ENCODE data around the gene DNAAF3. TPM values are rescaled to one million over a fixed set of nuclear protein-coding genes. Genes with fewer than 3 reads are reported as not detected.

The DNAAF3 gene
- total and polyA plus RNA-seq, 9 donors: 0.16 to 34.8 (median 1.0) TPM; not detected in 2

DNA sequence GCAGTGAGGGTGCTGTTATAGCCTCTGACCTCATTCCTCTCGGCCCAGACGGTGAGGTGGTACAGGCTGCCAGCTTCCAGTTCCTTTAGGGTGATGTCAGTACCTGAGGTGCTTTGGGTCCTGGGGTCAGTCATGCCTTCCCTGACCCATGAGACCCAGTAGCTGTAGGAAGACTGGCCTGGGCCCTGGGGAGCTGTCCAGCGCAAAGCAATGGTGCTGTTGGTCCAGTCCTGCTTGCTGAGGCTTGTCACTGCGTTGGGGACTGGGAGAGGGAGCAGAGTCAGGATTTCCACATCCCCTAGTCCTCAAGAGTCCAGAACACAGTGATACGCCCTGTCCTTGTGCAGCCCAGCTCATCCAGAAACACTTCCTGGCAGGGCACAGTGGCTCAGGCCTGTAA is 32.2 kb upstream of the DNAAF3 start:
- H3K27me3 ChIP-seq: no peaks in the 10 kb centered on the region
- no peaks in the 10 kb centered on the region for H3K4me1 ChIP-seq (ENCODE audit: insufficient read depth)
- DNase-seq: no peak
- H3K4me3 ChIP-seq: no peak overlapping the region
- TF ChIP-seq POLR2A (IDR thresholded peaks at IDR 0.05) (no peak), EP300 (IDR thresholded peaks at IDR 0.05) (no peak)
- TF ChIP-seq, protein P1, sequence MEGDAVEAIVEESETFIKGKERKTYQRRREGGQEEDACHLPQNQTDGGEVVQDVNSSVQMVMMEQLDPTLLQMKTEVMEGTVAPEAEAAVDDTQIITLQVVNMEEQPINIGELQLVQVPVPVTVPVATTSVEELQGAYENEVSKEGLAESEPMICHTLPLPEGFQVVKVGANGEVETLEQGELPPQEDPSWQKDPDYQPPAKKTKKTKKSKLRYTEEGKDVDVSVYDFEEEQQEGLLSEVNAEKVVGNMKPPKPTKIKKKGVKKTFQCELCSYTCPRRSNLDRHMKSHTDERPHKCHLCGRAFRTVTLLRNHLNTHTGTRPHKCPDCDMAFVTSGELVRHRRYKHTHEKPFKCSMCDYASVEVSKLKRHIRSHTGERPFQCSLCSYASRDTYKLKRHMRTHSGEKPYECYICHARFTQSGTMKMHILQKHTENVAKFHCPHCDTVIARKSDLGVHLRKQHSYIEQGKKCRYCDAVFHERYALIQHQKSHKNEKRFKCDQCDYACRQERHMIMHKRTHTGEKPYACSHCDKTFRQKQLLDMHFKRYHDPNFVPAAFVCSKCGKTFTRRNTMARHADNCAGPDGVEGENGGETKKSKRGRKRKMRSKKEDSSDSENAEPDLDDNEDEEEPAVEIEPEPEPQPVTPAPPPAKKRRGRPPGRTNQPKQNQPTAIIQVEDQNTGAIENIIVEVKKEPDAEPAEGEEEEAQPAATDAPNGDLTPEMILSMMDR (IDR thresholded peaks at IDR 0.05): no peak
- H3K9me3 ChIP-seq: no peaks in the 10 kb centered on the region
- no peaks in the 10 kb centered on the region for H3K36me3 ChIP-seq
- WGBS, 3 donors: 54 to 68% (median 55%) methylated on average over 5 of the region's 5 CpGs
- H3K27ac ChIP-seq: no peak overlapping the region
- intact Hi-C loops (cut with DNase I): no loop called here

DNA sequence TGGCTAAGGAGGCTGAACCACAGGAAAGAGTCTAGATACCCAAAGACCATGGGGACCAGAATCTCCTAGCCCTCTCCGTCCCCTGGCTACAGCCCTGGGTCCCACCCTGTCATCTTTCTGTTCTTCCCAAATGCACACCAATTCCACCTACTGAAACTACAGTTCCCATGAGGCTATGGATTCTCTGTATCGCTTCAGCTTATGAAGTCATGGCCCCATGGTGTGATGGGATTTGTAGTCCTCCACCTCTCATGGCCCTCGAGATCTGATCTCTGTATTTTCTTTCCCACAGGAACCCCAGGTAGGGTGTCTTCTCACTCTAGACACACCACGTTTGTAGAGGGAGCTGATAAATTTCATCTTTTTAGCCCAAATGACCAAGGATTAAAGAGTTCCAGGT is 31.1 kb upstream of the DNAAF3 start:
- TF ChIP-seq, protein P1 (IDR thresholded peaks at IDR 0.05): no peak
- TF ChIP-seq EP300 (IDR thresholded peaks at IDR 0.05) (no peak), POLR2A (IDR thresholded peaks at IDR 0.05) (no peak)
- WGBS, 3 donors: 58 to 68% (median 63%) methylated on average over 4 of the region's 4 CpGs
- Histone ChIP-seq H3K4me1 (ENCODE audit: insufficient read depth) (no peaks in the 10 kb centered on the region), H3K36me3 (no peaks in the 10 kb centered on the region), H3K4me3 (no peak overlapping the region), H3K27ac (no peak overlapping the region), H3K27me3 (no peaks in the 10 kb centered on the region), H3K9me3 (no peaks in the 10 kb centered on the region)
- intact Hi-C loops (cut with DNase I): no loop called here
- no peak for DNase-seq

DNA sequence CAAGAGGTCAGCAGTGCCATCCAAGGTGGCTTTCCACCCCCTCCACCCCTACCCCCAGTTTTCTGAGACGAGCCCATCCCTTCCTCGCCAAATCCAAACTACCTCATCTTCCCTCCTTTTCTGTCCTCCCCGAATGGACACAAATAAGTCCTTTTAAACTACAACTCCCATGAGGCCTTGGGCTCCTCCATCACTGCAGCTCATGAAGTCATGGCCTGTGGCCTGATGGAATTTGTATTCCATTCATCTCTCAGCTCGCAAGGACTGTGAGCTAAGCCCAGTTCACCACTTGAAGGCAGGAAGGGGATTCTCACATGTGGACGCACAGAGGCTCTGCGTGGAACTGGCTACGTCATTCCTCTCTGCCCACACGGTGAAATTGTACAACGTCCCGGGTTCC is 30.4 kb upstream of the DNAAF3 start:
- DNase-seq: no peak
- WGBS, 3 donors: 82 to 91% (median 88%) methylated on average over 10 of the region's 10 CpGs
- intact Hi-C loops (cut with DNase I): no loop called here
- Histone ChIP-seq H3K4me1 (ENCODE audit: insufficient read depth) (no peaks in the 10 kb centered on the region), H3K4me3 (no peak overlapping the region), H3K27me3 (no peaks in the 10 kb centered on the region), H3K9me3 (no peaks in the 10 kb centered on the region), H3K27ac (no peak overlapping the region), H3K36me3 (no peaks in the 10 kb centered on the region)
- no peak for TF ChIP-seq POLR2A (IDR thresholded peaks at IDR 0.05)
- TF ChIP-seq, protein P1 (IDR thresholded peaks at IDR 0.05): no peak
- no peak for TF ChIP-seq EP300 (IDR thresholded peaks at IDR 0.05)

DNA sequence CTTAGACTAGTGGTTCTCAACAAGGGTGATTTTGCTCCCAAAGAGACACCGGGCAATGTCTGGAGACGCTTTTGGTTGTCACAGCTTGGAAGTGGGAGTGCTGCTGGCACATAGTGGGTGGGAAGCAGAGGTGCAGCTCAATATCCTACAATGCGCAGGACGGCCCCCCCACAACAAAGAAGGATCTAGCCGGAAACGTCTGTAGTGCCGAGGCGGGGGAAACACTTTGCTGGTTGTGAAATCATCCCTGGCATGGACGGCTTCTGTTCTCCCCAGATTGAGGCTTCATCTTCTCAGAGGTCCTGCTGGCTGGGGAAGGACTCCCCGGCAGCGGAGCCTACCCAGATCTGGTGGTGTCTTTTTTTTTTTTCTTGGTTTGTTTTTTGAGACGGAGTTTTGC is 27.1 kb upstream of the DNAAF3 start:
- Histone ChIP-seq H3K27ac (no peak overlapping the region), H3K27me3 (no peaks in the 10 kb centered on the region), H3K4me1 (ENCODE audit: insufficient read depth) (no peaks in the 10 kb centered on the region), H3K36me3 (no peaks in the 10 kb centered on the region), H3K9me3 (no peaks in the 10 kb centered on the region), H3K4me3 (no peak overlapping the region)
- no peak for DNase-seq
- 78 to 81% (median 79%) methylated on average over 12 of the region's 12 CpGs for WGBS, 3 donors
- no peak for TF ChIP-seq EP300 (IDR thresholded peaks at IDR 0.05)
- TF ChIP-seq, protein P1 (IDR thresholded peaks at IDR 0.05): no peak
- intact Hi-C loops (cut with DNase I): no loop called here

DNA sequence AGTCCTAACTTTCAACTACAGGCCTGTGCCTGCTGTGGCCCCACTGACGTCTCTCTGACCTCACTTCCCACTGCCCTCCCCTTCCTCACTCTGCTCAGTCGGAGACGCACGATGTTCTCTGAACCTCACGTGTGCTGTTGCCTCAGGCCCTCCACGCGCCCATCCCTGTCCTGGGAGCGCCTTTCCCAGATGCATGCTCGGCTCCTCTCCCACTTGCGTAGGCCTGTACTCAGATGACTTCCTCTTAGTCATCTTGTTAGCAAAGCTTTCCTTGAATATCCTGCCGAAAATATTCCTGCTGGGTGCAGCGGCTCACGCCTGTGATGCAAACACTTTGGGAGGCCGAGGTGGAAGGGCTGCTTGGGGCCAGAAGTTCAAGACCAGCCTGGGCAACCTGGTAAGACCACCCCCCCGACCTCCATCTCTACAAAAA is 23.0 kb upstream of the DNAAF3 start:
- TF ChIP-seq EP300 (IDR thresholded peaks at IDR 0.05) (no peak), POLR2A (IDR thresholded peaks at IDR 0.05) (no peak)
- TF ChIP-seq, protein P1 (IDR thresholded peaks at IDR 0.05): no peak
- intact Hi-C loops (cut with DNase I): no loop called here
- DNase-seq: no peak
- no peaks in the 10 kb centered on the region for H3K4me1 ChIP-seq (ENCODE audit: insufficient read depth)
- H3K27me3 ChIP-seq: no peaks in the 10 kb centered on the region
- no peaks in the 10 kb centered on the region for H3K36me3 ChIP-seq
- WGBS, 3 donors: 63 to 67% (median 64%) methylated on average over 15 of the region's 15 CpGs
- no peak overlapping the region for H3K27ac ChIP-seq
- no peaks in the 10 kb centered on the region for H3K9me3 ChIP-seq
- no peak overlapping the region for H3K4me3 ChIP-seq
